ENCODE results near the gene CHRM5.
A peak's percentile ranks its signal among the peaks of the same experiment; 100 is the strongest.

Gene CHRM5, protein sequence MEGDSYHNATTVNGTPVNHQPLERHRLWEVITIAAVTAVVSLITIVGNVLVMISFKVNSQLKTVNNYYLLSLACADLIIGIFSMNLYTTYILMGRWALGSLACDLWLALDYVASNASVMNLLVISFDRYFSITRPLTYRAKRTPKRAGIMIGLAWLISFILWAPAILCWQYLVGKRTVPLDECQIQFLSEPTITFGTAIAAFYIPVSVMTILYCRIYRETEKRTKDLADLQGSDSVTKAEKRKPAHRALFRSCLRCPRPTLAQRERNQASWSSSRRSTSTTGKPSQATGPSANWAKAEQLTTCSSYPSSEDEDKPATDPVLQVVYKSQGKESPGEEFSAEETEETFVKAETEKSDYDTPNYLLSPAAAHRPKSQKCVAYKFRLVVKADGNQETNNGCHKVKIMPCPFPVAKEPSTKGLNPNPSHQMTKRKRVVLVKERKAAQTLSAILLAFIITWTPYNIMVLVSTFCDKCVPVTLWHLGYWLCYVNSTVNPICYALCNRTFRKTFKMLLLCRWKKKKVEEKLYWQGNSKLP

GRCh38 chr15:33968224-33968623 lies at the start of gene CHRM5:
TSS of gene CHRM5 (plus strand) at chr15:33968497. CDS start at chr15:34062718, 94,221 bp downstream.
- Histone ChIP-seq H3K4me3 (ENCODE audit: low read depth, low read length) (no peak within 1 kb of the TSS), H3K4me1 (ENCODE audit: control insufficient read depth, insufficient read depth, low read length, unreplicated experiment) (no peaks in the 10 kb centered on the region), H2AFZ (ENCODE audit: low read length, unreplicated experiment) (no peak within 1 kb of the TSS), H3K36me3 (ENCODE audit: insufficient read depth, low read length) (no peaks in the 10 kb centered on the region), H3K79me2 (ENCODE audit: control insufficient read depth, insufficient read depth, low read length, unreplicated experiment) (no peaks in the 10 kb centered on the region), H3K27ac (ENCODE audit: low read depth, low read length) (no peak within 1 kb of the TSS), H3K27me3 (ENCODE audit: insufficient read depth, low read length) (no peaks in the 10 kb centered on the region)

- Histone ChIP-seq H3K4me1 (ENCODE audit: control insufficient read depth, insufficient read depth, low read length, unreplicated experiment) (no peaks in the 10 kb centered on the region), H3K79me2 (ENCODE audit: control insufficient read depth, insufficient read depth, low read length, unreplicated experiment) (peaks cover 2% of the 10 kb centered on the region)
Observed at GRCh38 chr15:33923446-33923845, 44.9 kb upstream of the CHRM5 start.

DNA sequence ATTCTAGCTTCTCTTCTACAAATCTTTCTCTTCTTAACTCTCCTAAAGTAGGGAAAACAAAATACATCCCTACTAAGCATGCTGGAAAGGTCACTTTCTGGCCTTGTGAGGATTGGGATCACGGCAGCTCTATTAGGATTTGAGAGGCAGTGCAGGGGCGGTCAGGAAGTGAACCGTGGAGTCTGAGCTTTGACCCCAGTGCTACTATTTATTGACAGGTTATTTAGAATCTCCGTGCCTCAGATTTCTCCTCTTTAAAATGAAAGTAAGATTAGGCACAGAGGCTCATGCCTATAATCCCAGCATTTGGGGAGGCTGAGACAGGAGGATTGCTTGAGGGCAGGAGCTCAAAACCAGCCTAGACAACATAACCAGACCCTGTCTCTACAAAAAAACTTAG lies 42.0 kb upstream of the CHRM5 start:
- H3K27ac ChIP-seq (ENCODE audit: low read depth, low read length): no peak overlapping the region
- H3K79me2 ChIP-seq (ENCODE audit: control insufficient read depth, insufficient read depth, low read length, unreplicated experiment): no peaks in the 10 kb centered on the region
- H3K27me3 ChIP-seq (ENCODE audit: insufficient read depth, low read length): no peaks in the 10 kb centered on the region
- no peaks in the 10 kb centered on the region for H3K36me3 ChIP-seq (ENCODE audit: insufficient read depth, low read length)
- no peaks in the 10 kb centered on the region for H3K4me1 ChIP-seq (ENCODE audit: control insufficient read depth, insufficient read depth, low read length, unreplicated experiment)
- H2AFZ ChIP-seq (ENCODE audit: low read length, unreplicated experiment): no peak overlapping the region
- H3K4me3 ChIP-seq (ENCODE audit: low read depth, low read length): no peak overlapping the region

More at GRCh38 chr15:33923446-33923845, 44.9 kb upstream of the CHRM5 start:
- no peak overlapping the region for H3K4me3 ChIP-seq (ENCODE audit: low read depth, low read length)
- H3K27ac ChIP-seq (ENCODE audit: low read depth, low read length): no peak overlapping the region
- no peaks in the 10 kb centered on the region for H3K36me3 ChIP-seq (ENCODE audit: insufficient read depth, low read length)
- H2AFZ ChIP-seq (ENCODE audit: low read length, unreplicated experiment): no peak overlapping the region
- no peaks in the 10 kb centered on the region for H3K27me3 ChIP-seq (ENCODE audit: insufficient read depth, low read length)

- no peaks in the 10 kb centered on the region for H3K27me3 ChIP-seq (ENCODE audit: insufficient read depth, low read length)
- H3K27ac ChIP-seq (ENCODE audit: low read depth, low read length): no peak overlapping the region
- peaks cover 9% of the 10 kb centered on the region for H3K4me1 ChIP-seq (ENCODE audit: control insufficient read depth, insufficient read depth, low read length, unreplicated experiment)
- no peak overlapping the region for H2AFZ ChIP-seq (ENCODE audit: low read length, unreplicated experiment)
- H3K36me3 ChIP-seq (ENCODE audit: insufficient read depth, low read length): no peaks in the 10 kb centered on the region
- peaks cover 3% of the 10 kb centered on the region for H3K79me2 ChIP-seq (ENCODE audit: control insufficient read depth, insufficient read depth, low read length, unreplicated experiment)
- H3K4me3 ChIP-seq (ENCODE audit: low read depth, low read length): no peak overlapping the region
Observed at GRCh38 chr15:33932734-33933133, 35.6 kb upstream of the CHRM5 start.

DNA sequence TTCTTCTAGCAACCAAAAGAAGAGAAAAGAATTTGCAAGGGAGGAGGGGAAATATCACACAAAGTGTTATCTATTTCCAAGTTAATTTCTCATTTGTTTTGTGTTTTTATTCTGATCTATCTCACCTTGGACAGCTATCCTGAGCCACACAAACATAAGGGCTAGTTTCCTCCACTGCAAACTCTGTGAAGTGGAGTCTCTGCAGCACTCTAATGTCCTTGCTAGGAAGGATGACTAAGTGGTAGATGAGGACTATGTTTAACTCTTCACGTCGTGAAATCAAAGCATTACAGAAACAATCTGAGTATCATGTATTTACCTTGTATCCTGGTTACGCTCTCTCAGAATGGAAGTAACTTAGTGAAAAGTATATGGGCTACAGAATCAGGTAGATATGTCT lies 33.9 kb upstream of the CHRM5 start:
- peaks cover 9% of the 10 kb centered on the region for H3K4me1 ChIP-seq (ENCODE audit: control insufficient read depth, insufficient read depth, low read length, unreplicated experiment)
- H3K27me3 ChIP-seq (ENCODE audit: insufficient read depth, low read length): no peaks in the 10 kb centered on the region
- H3K79me2 ChIP-seq (ENCODE audit: control insufficient read depth, insufficient read depth, low read length, unreplicated experiment): peaks cover 3% of the 10 kb centered on the region
- H2AFZ ChIP-seq (ENCODE audit: low read length, unreplicated experiment): no peak overlapping the region
- no peaks in the 10 kb centered on the region for H3K36me3 ChIP-seq (ENCODE audit: insufficient read depth, low read length)
- H3K4me3 ChIP-seq (ENCODE audit: low read depth, low read length): no peak overlapping the region
- H3K27ac ChIP-seq (ENCODE audit: low read depth, low read length): no peak overlapping the region

DNA sequence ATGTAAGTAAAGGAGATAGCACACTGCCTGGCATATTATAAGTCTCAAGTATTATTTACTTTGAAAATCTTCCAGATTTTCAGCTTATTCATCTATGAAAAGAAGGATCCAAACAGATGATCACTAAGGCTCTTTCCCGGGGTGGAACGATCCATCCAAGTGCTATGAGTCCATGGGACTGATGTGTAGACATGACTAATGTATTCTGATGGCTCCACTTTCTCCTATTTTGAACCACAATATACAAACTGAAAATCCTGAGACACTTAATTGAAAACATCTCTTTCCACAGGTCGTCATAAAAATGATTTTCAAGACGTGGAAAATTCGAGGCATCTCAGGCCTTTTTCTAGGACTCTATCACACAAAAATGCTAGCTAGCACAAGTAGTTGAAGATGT lies 33.4 kb upstream of the CHRM5 start:
- Histone ChIP-seq H3K4me3 (ENCODE audit: low read depth, low read length) (no peak overlapping the region), H3K79me2 (ENCODE audit: control insufficient read depth, insufficient read depth, low read length, unreplicated experiment) (peaks cover 3% of the 10 kb centered on the region), H2AFZ (ENCODE audit: low read length, unreplicated experiment) (peak overlapping the region; percentile 47), H3K36me3 (ENCODE audit: insufficient read depth, low read length) (no peaks in the 10 kb centered on the region), H3K27ac (ENCODE audit: low read depth, low read length) (no peak overlapping the region), H3K4me1 (ENCODE audit: control insufficient read depth, insufficient read depth, low read length, unreplicated experiment) (peaks cover 9% of the 10 kb centered on the region), H3K27me3 (ENCODE audit: insufficient read depth, low read length) (no peaks in the 10 kb centered on the region)

- H3K4me3 ChIP-seq (ENCODE audit: low read depth, low read length): no peak overlapping the region
- no peaks in the 10 kb centered on the region for H3K36me3 ChIP-seq (ENCODE audit: insufficient read depth, low read length)
- no peaks in the 10 kb centered on the region for H3K79me2 ChIP-seq (ENCODE audit: control insufficient read depth, insufficient read depth, low read length, unreplicated experiment)
- H2AFZ ChIP-seq (ENCODE audit: low read length, unreplicated experiment): no peak overlapping the region
- H3K27me3 ChIP-seq (ENCODE audit: insufficient read depth, low read length): no peaks in the 10 kb centered on the region
- no peak overlapping the region for H3K27ac ChIP-seq (ENCODE audit: low read depth, low read length)
- no peaks in the 10 kb centered on the region for H3K4me1 ChIP-seq (ENCODE audit: control insufficient read depth, insufficient read depth, low read length, unreplicated experiment)
Observed at GRCh38 chr15:33941279-33942063, 26.8 kb upstream of the CHRM5 start.

DNA sequence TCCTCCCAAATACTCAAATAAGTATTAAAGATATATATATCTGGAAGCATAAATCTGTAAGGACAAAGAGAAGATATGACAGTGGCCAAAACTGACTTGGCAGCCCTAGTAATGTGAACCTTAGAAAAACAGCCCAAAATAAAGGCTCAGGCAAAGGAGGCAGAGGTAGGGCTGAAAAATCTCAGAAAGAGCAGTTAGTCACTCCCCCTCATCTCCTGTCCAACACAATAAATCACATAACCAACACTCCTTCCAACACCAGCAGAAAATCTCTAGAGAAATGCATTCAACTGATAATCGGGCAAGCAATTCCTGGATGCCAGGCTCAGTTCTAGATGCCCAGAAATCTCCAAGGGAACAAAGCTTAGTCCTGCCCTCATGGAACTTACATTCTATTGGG lies 22.1 kb upstream of the CHRM5 start:
- Histone ChIP-seq H3K4me3 (ENCODE audit: low read depth, low read length) (no peak overlapping the region), H3K79me2 (ENCODE audit: control insufficient read depth, insufficient read depth, low read length, unreplicated experiment) (no peaks in the 10 kb centered on the region), H3K27me3 (ENCODE audit: insufficient read depth, low read length) (no peaks in the 10 kb centered on the region), H2AFZ (ENCODE audit: low read length, unreplicated experiment) (no peak overlapping the region), H3K36me3 (ENCODE audit: insufficient read depth, low read length) (no peaks in the 10 kb centered on the region), H3K27ac (ENCODE audit: low read depth, low read length) (no peak overlapping the region), H3K4me1 (ENCODE audit: control insufficient read depth, insufficient read depth, low read length, unreplicated experiment) (no peaks in the 10 kb centered on the region)

- H2AFZ ChIP-seq (ENCODE audit: low read length, unreplicated experiment): no peak overlapping the region
- no peaks in the 10 kb centered on the region for H3K36me3 ChIP-seq (ENCODE audit: insufficient read depth, low read length)
- H3K79me2 ChIP-seq (ENCODE audit: control insufficient read depth, insufficient read depth, low read length, unreplicated experiment): no peaks in the 10 kb centered on the region
- no peak overlapping the region for H3K4me3 ChIP-seq (ENCODE audit: low read depth, low read length)
- no peak overlapping the region for H3K27ac ChIP-seq (ENCODE audit: low read depth, low read length)
- H3K27me3 ChIP-seq (ENCODE audit: insufficient read depth, low read length): no peaks in the 10 kb centered on the region
- H3K4me1 ChIP-seq (ENCODE audit: control insufficient read depth, insufficient read depth, low read length, unreplicated experiment): no peaks in the 10 kb centered on the region
Observed at GRCh38 chr15:33955945-33956344, 12.4 kb upstream of the CHRM5 start.

GRCh38 chr15:33956397-33956796 lies 11.9 kb upstream of the CHRM5 start:
- H3K27ac ChIP-seq (ENCODE audit: low read depth, low read length): no peak overlapping the region

More at GRCh38 chr15:33956397-33956796, 11.9 kb upstream of the CHRM5 start:
- no peaks in the 10 kb centered on the region for H3K79me2 ChIP-seq (ENCODE audit: control insufficient read depth, insufficient read depth, low read length, unreplicated experiment)
- H3K36me3 ChIP-seq (ENCODE audit: insufficient read depth, low read length): no peaks in the 10 kb centered on the region
- no peak overlapping the region for H3K4me3 ChIP-seq (ENCODE audit: low read depth, low read length)
- no peaks in the 10 kb centered on the region for H3K27me3 ChIP-seq (ENCODE audit: insufficient read depth, low read length)
- H2AFZ ChIP-seq (ENCODE audit: low read length, unreplicated experiment): no peak overlapping the region
- H3K4me1 ChIP-seq (ENCODE audit: control insufficient read depth, insufficient read depth, low read length, unreplicated experiment): no peaks in the 10 kb centered on the region

Measured in ACC112 (cell line).